ENCODE measurements around the gene ERI3. TPM values are rescaled to one million over a fixed set of nuclear protein-coding genes. Genes with fewer than 3 reads are reported as not detected.

The ERI3 gene
- polyA plus RNA-seq, 3 donors = 26.4 to 35.0 (median 26.6) TPM

- no peaks in the 10 kb centered on the region for H3K9me3 Mint-ChIP-seq
- Histone ChIP-seq H3K27me3 (ENCODE audit: control insufficient read depth in 2 of 2, insufficient read depth in 2 of 2, low read length in 2 of 2) (no peaks in the 10 kb centered on the region), H4K20me1 (ENCODE audit: insufficient read depth, low read length) (no peaks in the 10 kb centered on the region), H3K9ac (ENCODE audit: insufficient read depth, low read length, poor library complexity, severe bottlenecking) (no peak overlapping the region), H3K4me1 (ENCODE audit: control insufficient read depth in 1 of 2, insufficient read depth in 2 of 2, low read length in 2 of 2) (no peaks in the 10 kb centered on the region), H3K9me3 (replicated peaks in 1 of 2; ENCODE audit: control insufficient read depth in 1 of 2, insufficient read depth in 1 of 2, low read length in 2 of 2) (no peaks in the 10 kb centered on the region), H2AFZ (ENCODE audit: insufficient read depth, low read depth, low read length, poor library complexity, severe bottlenecking) (no peak overlapping the region), H3K79me2 (ENCODE audit: insufficient read depth, low read length) (no peaks in the 10 kb centered on the region), H3K27ac (ENCODE audit: low read depth in 1 of 2, low read length in 2 of 2) (no peak overlapping the region), H3K4me2 (replicated peaks; ENCODE audit: extremely low read depth, low read length, poor library complexity, severe bottlenecking) (no peak overlapping the region), H3K36me3 (replicated peaks in 1 of 2; ENCODE audit: control insufficient read depth in 1 of 2, insufficient read depth in 2 of 2, low read length in 2 of 2) (peaks cover 42 to 80% of the 10 kb centered on the region in 2 donors), H3K4me3 (replicated peaks in 1 of 3; ENCODE audit: low read depth in 2 of 3, low read length in 3 of 3) (no peak overlapping the region)
- H3K4me1 Mint-ChIP-seq = no peaks in the 10 kb centered on the region
- H3K4me3 Mint-ChIP-seq = no peak overlapping the region
- DNase-seq = no peak
- no peaks in the 10 kb centered on the region for H3K27me3 Mint-ChIP-seq (ENCODE audit: low read depth in 3 of 3)
- WGBS (ENCODE audit: insufficient coverage) = 33% methylated on average over 1 of the region's 1 CpG
- H3K27ac Mint-ChIP-seq = no peak overlapping the region
- TF ChIP-seq, protein P1, sequence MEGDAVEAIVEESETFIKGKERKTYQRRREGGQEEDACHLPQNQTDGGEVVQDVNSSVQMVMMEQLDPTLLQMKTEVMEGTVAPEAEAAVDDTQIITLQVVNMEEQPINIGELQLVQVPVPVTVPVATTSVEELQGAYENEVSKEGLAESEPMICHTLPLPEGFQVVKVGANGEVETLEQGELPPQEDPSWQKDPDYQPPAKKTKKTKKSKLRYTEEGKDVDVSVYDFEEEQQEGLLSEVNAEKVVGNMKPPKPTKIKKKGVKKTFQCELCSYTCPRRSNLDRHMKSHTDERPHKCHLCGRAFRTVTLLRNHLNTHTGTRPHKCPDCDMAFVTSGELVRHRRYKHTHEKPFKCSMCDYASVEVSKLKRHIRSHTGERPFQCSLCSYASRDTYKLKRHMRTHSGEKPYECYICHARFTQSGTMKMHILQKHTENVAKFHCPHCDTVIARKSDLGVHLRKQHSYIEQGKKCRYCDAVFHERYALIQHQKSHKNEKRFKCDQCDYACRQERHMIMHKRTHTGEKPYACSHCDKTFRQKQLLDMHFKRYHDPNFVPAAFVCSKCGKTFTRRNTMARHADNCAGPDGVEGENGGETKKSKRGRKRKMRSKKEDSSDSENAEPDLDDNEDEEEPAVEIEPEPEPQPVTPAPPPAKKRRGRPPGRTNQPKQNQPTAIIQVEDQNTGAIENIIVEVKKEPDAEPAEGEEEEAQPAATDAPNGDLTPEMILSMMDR (IDR thresholded peaks at IDR 0.05) = no peak
- intact Hi-C loops (cut with micrococcal nuclease) = loop anchor here in 1 of 2 donors (5.0 kb wide), 1 partner anchor 99 kb away; no protein-coding TSS in a partner anchor
- peaks cover 55 to 70% of the 10 kb centered on the region in 2 donors for H3K36me3 Mint-ChIP-seq
Measured at GRCh38 chr1:44316231-44316759, 38.8 kb downstream of the ERI3 start.

GRCh38 chr1:44315521-44315920 lies 39.5 kb downstream of the ERI3 start:
- Histone ChIP-seq H3K27me3 (ENCODE audit: control insufficient read depth in 2 of 2, insufficient read depth in 2 of 2, low read length in 2 of 2) (no peaks in the 10 kb centered on the region), H3K79me2 (ENCODE audit: insufficient read depth, low read length) (no peaks in the 10 kb centered on the region), H2AFZ (ENCODE audit: insufficient read depth, low read depth, low read length, poor library complexity, severe bottlenecking) (no peak overlapping the region), H3K27ac (ENCODE audit: low read depth in 1 of 2, low read length in 2 of 2) (no peak overlapping the region), H3K36me3 (replicated peaks in 1 of 2; ENCODE audit: control insufficient read depth in 1 of 2, insufficient read depth in 2 of 2, low read length in 2 of 2) (peaks cover 46 to 87% of the 10 kb centered on the region in 2 donors), H3K9ac (ENCODE audit: insufficient read depth, low read length, poor library complexity, severe bottlenecking) (no peak overlapping the region), H3K4me3 (replicated peaks in 1 of 3; ENCODE audit: low read depth in 2 of 3, low read length in 3 of 3) (no peak overlapping the region), H4K20me1 (ENCODE audit: insufficient read depth, low read length) (no peaks in the 10 kb centered on the region), H3K9me3 (replicated peaks in 1 of 2; ENCODE audit: control insufficient read depth in 1 of 2, insufficient read depth in 1 of 2, low read length in 2 of 2) (no peaks in the 10 kb centered on the region), H3K4me1 (ENCODE audit: control insufficient read depth in 1 of 2, insufficient read depth in 2 of 2, low read length in 2 of 2) (no peaks in the 10 kb centered on the region), H3K4me2 (replicated peaks; ENCODE audit: extremely low read depth, low read length, poor library complexity, severe bottlenecking) (no peak overlapping the region)
- Mint-ChIP-seq H3K9me3 (no peaks in the 10 kb centered on the region), H3K36me3 (peaks cover 62 to 77% of the 10 kb centered on the region in 2 donors), H3K27ac (no peak overlapping the region), H3K4me1 (no peaks in the 10 kb centered on the region), H3K4me3 (no peak overlapping the region), H3K27me3 (ENCODE audit: low read depth in 3 of 3) (peaks cover 0 to 2% (median 0%) of the 10 kb centered on the region in 3 donors)
- no peak for DNase-seq
- TF ChIP-seq, protein P1 (IDR thresholded peaks at IDR 0.05) = no peak
- intact Hi-C loops (cut with micrococcal nuclease) = loop anchor here in 1 of 2 donors (5.0 kb wide), 1 partner anchor 98 kb away; no protein-coding TSS in a partner anchor
